DND-41 (cell line): ENCODE measurements around the gene IGFLR1.

ENCODE experiments used
- ATAC-seq: fragments of 200-7000 bp; cut with Tn5 transposase; 3 replicates; pipeline ENCODE4 v1.9.1; 2021; ENCODE audit warnings: low read depth; ENCODE audit not compliant: insufficient read depth
- DNase-seq: peaks from one replicate; pipeline ENCODE4 v3.0.0-alpha.2; 2020
- H2AFZ ChIP-seq: 2 replicates; pipeline ENCODE4 v1.6.0; 2012; ENCODE audit warnings: low read depth, low read length
- H3K27ac ChIP-seq: 2 replicates; pipeline ENCODE4 v1.5.1; 2012; ENCODE audit warnings: low read length, inconsistent platforms
- H3K27me3 ChIP-seq: fragments of 200-600 bp; sonication (generic); 2 replicates; pipeline ENCODE4 v1.6.0; 2012; ENCODE audit warnings: low read length, mild to moderate bottlenecking, inconsistent platforms; ENCODE audit not compliant: insufficient read depth, poor library complexity
- H3K36me3 ChIP-seq: 2 replicates; pipeline ENCODE4 v1.5.1; 2012; ENCODE audit warnings: low read length, inconsistent platforms; ENCODE audit not compliant: insufficient read depth
- H3K4me1 ChIP-seq: 2 replicates; pipeline ENCODE4 v1.5.1; 2012; ENCODE audit warnings: mild to moderate bottlenecking, low read length; ENCODE audit not compliant: insufficient read depth
- H3K4me2 ChIP-seq: 2 replicates; pipeline ENCODE4 v1.6.0; 2012; ENCODE audit warnings: mild to moderate bottlenecking, moderate library complexity, low read length, inconsistent platforms; ENCODE audit not compliant: insufficient read depth
- H3K4me3 ChIP-seq, 2 experiments: fragments of 200-600 bp in 1 of 2; shearing (Covaris generic) in 1 of 2; 2 replicates each; pipeline ENCODE4 v1.5.1; 2012 to 2016; ENCODE audit warnings: inconsistent platforms in 2 of 2, low read length in 2 of 2, mild to moderate bottlenecking in 2 of 2, low read depth in 1 of 2, moderate library complexity in 1 of 2
- H3K79me2 ChIP-seq: 2 replicates; pipeline ENCODE4 v1.6.0; 2012; ENCODE audit warnings: low read length, inconsistent platforms; ENCODE audit not compliant: insufficient read depth
- H3K9ac ChIP-seq: 2 replicates; pipeline ENCODE4 v1.6.0; 2012; ENCODE audit warnings: low read depth, mild to moderate bottlenecking, inconsistent platforms, low read length, moderate library complexity
- H3K9me3 ChIP-seq: 2 replicates; pipeline ENCODE4 v1.5.1; 2012; ENCODE audit warnings: low read length, moderate library complexity, mild to moderate bottlenecking, inconsistent platforms; ENCODE audit not compliant: insufficient read depth, severe bottlenecking
- H4K20me1 ChIP-seq: 2 replicates; pipeline ENCODE4 v1.6.0; 2012; ENCODE audit warnings: low read length; ENCODE audit not compliant: insufficient read depth
- EZH2 ChIP-seq: IDR thresholded peaks from 3 replicates; pipeline ENCODE4 v1.6.1; 2012; ENCODE audit warnings: borderline replicate concordance, low read depth, mild to moderate bottlenecking, moderate library complexity, low read length, inconsistent platforms; ENCODE audit not compliant: severe bottlenecking
- TF ChIP-seq, protein P1 (sequence below): IDR thresholded peaks from 2 replicates; pipeline ENCODE4 v1.5.1; 2012; ENCODE audit warnings: borderline replicate concordance, low read length, moderate library complexity, mild to moderate bottlenecking; ENCODE audit not compliant: poor library complexity, severe bottlenecking; ENCODE audit errors: extremely low read depth

The IGFLR1 gene

DNA sequence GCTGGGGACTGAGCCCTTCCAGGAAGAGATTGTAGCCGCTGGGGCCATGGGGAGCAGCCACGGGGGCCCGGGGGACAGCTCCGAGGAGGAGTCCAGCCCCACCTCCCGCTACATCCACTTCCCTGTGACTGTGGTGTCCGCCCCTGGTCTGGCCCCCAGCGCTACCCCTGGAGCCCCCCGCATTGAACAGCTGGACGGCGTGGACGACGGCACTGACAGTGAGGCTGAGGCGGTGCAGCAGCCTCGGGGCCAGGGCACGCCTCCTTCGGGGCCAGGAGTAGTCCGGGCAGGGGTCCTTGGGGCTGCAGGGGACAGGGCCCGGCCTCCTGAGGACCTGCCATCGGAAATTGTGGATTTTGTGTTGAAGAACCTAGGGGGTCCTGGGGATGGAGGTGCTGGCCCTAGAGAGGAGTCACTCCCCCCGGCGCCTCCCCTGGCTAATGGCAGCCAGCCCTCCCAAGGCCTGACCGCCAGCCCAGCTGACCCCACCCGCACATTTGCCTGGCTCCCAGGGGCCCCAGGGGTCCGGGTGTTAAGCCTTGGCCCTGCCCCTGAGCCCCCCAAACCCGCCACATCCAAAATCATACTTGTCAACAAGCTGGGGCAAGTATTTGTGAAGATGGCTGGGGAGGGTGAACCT, 9.6 kb downstream of the IGFLR1 start:
- TF ChIP-seq EZH2, result no peak
- TF ChIP-seq, protein P1, sequence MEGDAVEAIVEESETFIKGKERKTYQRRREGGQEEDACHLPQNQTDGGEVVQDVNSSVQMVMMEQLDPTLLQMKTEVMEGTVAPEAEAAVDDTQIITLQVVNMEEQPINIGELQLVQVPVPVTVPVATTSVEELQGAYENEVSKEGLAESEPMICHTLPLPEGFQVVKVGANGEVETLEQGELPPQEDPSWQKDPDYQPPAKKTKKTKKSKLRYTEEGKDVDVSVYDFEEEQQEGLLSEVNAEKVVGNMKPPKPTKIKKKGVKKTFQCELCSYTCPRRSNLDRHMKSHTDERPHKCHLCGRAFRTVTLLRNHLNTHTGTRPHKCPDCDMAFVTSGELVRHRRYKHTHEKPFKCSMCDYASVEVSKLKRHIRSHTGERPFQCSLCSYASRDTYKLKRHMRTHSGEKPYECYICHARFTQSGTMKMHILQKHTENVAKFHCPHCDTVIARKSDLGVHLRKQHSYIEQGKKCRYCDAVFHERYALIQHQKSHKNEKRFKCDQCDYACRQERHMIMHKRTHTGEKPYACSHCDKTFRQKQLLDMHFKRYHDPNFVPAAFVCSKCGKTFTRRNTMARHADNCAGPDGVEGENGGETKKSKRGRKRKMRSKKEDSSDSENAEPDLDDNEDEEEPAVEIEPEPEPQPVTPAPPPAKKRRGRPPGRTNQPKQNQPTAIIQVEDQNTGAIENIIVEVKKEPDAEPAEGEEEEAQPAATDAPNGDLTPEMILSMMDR, result no peak
- Histone ChIP-seq H3K4me1 (no peaks in the 10 kb centered on the region), H3K27ac (no peak overlapping the region), H2AFZ (no peak overlapping the region), H3K79me2 (no peaks in the 10 kb centered on the region), H3K27me3 (no peaks in the 10 kb centered on the region), H3K4me3 (no peak overlapping the region), H3K4me2 (no peak overlapping the region), H4K20me1 (peaks cover 44% of the 10 kb centered on the region), H3K9ac (no peak overlapping the region), H3K9me3 (no peaks in the 10 kb centered on the region), H3K36me3 (peaks cover 95% of the 10 kb centered on the region)
- ATAC-seq (no peak), DNase-seq (no peak)

DNA sequence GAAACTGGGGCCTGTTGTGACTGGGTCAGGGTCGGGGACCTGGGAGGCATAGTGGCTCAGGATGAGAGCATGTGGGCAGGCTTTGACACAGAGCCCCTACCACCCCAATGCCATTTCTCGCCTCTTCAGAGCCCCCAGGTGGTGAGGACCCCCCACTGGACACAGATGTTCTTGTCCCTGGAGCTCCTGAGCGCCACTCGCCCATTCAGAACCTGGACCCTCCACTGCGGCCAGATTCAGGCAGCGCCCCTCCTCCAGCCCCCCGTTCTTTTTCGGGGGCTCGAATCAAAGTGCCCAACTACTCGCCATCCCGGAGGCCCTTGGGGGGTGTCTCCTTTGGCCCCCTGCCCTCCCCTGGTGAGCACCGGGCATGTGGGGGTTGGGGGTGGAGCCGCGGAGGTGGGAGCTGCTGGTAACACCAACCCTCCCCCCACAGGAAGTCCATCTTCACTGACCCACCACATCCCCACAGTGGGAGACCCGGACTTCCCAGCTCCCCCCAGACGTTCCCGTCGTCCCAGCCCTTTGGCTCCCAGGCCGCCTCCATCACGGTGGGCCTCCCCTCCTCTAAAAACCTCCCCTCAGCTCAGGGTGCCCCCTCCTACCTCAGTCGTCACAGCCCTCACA, 10.4 kb downstream of the IGFLR1 start:
- no peak overlapping the region for H3K9ac ChIP-seq
- DNase-seq (no peak), ATAC-seq (no peak)
- H3K4me2 ChIP-seq, result no peak overlapping the region
- no peak overlapping the region for H2AFZ ChIP-seq
- TF ChIP-seq, protein P1, result no peak
- TF ChIP-seq EZH2, result no peak
- H3K79me2 ChIP-seq, result no peaks in the 10 kb centered on the region
- no peaks in the 10 kb centered on the region for H3K4me1 ChIP-seq
- no peak overlapping the region for H3K27ac ChIP-seq
- peaks cover 99% of the 10 kb centered on the region for H3K36me3 ChIP-seq
- H4K20me1 ChIP-seq, result peaks cover 48% of the 10 kb centered on the region
- H3K4me3 ChIP-seq, result no peak overlapping the region
- no peaks in the 10 kb centered on the region for H3K9me3 ChIP-seq
- no peaks in the 10 kb centered on the region for H3K27me3 ChIP-seq

- Histone ChIP-seq H3K4me2 (no peak overlapping the region), H3K79me2 (no peaks in the 10 kb centered on the region), H3K36me3 (peaks cover 98% of the 10 kb centered on the region), H3K27me3 (no peaks in the 10 kb centered on the region), H3K9ac (no peak overlapping the region), H4K20me1 (peaks cover 47% of the 10 kb centered on the region), H2AFZ (no peak overlapping the region), H3K27ac (no peak overlapping the region), H3K4me1 (no peaks in the 10 kb centered on the region), H3K4me3 (no peak overlapping the region), H3K9me3 (no peaks in the 10 kb centered on the region)
- no peak for ATAC-seq
- DNase-seq, result no peak
- TF ChIP-seq EZH2, result no peak
- TF ChIP-seq, protein P1, result no peak
Measured at GRCh38 chr19:35731353-35731752, 10.9 kb downstream of the IGFLR1 start.
